WERI-Rb-1 (cell line): ENCODE data around the gene EPAS1.

Experiments used
- DNase-seq: peaks from one replicate; pipeline ENCODE4 v3.0.0-alpha.2; 2020
- H3K27ac ChIP-seq: fragments of 250-450 bp; sonication (Bioruptor Pico); 2 replicates; pipeline ENCODE4 v1.5.1; 2020; ENCODE audit warnings: mild to moderate bottlenecking, moderate library complexity
- H3K27me3 ChIP-seq: fragments of 250-450 bp; sonication (Bioruptor Pico); 2 replicates; pipeline ENCODE4 v1.5.1; 2021; ENCODE audit warnings: mild to moderate bottlenecking, low read depth, moderate library complexity; ENCODE audit not compliant: insufficient read depth, severe bottlenecking
- H3K36me3 ChIP-seq: fragments of 250-450 bp; sonication (Bioruptor Pico); 2 replicates; pipeline ENCODE4 v1.5.1; 2020; ENCODE audit warnings: mild to moderate bottlenecking, moderate library complexity
- H3K4me3 ChIP-seq: 2 replicates; pipeline ENCODE4 v1.5.1; 2011; ENCODE audit warnings: low read depth, mild to moderate bottlenecking, control low read depth, low read length
- H3K9me3 ChIP-seq: fragments of 250-450 bp; sonication (Bioruptor Pico); 2 replicates; pipeline ENCODE4 v1.5.1; 2021; ENCODE audit warnings: mild to moderate bottlenecking, moderate library complexity; ENCODE audit not compliant: severe bottlenecking
- TF ChIP-seq, protein P1 (sequence below): IDR thresholded peaks from 2 replicates; pipeline ENCODE4 v1.5.1; 2011; ENCODE audit warnings: low read depth, mild to moderate bottlenecking, control low read depth, inconsistent platforms, low read length

Gene EPAS1

DNA sequence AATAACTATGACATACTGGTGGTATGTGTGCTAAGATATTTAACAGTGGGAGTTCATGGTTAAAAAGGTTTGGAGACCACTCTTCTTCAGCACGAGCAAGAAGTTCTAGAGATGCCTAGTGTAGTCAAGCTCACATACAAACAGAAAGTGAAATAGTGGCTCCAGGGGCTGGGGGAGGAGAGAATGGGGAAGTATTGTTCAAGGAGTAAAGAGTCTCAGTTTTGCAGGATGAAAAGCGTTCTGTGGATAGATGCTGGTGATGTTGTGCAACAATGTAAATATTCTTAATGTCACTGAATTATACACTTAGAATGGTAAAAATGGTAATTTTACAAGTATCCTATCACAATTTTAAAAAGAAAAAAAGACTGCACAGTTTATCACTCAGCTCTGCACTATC lies 29.0 kb upstream of the EPAS1 start:
- H3K27me3 ChIP-seq = no peaks in the 10 kb centered on the region
- H3K9me3 ChIP-seq = no peaks in the 10 kb centered on the region
- H3K4me3 ChIP-seq = no peak overlapping the region
- H3K36me3 ChIP-seq = no peaks in the 10 kb centered on the region
- TF ChIP-seq, protein P1, sequence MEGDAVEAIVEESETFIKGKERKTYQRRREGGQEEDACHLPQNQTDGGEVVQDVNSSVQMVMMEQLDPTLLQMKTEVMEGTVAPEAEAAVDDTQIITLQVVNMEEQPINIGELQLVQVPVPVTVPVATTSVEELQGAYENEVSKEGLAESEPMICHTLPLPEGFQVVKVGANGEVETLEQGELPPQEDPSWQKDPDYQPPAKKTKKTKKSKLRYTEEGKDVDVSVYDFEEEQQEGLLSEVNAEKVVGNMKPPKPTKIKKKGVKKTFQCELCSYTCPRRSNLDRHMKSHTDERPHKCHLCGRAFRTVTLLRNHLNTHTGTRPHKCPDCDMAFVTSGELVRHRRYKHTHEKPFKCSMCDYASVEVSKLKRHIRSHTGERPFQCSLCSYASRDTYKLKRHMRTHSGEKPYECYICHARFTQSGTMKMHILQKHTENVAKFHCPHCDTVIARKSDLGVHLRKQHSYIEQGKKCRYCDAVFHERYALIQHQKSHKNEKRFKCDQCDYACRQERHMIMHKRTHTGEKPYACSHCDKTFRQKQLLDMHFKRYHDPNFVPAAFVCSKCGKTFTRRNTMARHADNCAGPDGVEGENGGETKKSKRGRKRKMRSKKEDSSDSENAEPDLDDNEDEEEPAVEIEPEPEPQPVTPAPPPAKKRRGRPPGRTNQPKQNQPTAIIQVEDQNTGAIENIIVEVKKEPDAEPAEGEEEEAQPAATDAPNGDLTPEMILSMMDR = no peak
- DNase-seq = no peak
- H3K27ac ChIP-seq = no peak overlapping the region

DNA sequence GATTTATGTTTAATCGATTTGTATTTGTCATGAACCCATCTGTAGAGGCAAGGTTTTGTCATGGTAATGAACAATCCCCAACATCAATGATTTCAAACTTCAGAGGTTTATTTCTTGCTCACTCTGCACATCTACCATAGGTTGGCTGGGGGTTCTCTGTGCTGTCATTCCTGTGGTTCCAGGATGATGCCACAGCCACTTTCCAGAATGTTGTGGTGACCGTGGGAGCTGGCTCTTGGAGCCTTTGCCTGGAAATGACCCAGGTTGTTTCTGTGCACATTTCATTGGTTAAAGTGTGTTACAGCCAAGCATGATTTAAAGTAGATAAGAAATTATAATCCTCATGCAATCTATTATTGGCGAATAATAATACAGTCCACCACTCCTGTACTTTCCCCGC lies 28.2 kb upstream of the EPAS1 start:
- Histone ChIP-seq H3K4me3 (no peak overlapping the region), H3K9me3 (no peaks in the 10 kb centered on the region), H3K27ac (no peak overlapping the region), H3K36me3 (no peaks in the 10 kb centered on the region), H3K27me3 (no peaks in the 10 kb centered on the region)
- TF ChIP-seq, protein P1 = no peak
- no peak for DNase-seq

DNA sequence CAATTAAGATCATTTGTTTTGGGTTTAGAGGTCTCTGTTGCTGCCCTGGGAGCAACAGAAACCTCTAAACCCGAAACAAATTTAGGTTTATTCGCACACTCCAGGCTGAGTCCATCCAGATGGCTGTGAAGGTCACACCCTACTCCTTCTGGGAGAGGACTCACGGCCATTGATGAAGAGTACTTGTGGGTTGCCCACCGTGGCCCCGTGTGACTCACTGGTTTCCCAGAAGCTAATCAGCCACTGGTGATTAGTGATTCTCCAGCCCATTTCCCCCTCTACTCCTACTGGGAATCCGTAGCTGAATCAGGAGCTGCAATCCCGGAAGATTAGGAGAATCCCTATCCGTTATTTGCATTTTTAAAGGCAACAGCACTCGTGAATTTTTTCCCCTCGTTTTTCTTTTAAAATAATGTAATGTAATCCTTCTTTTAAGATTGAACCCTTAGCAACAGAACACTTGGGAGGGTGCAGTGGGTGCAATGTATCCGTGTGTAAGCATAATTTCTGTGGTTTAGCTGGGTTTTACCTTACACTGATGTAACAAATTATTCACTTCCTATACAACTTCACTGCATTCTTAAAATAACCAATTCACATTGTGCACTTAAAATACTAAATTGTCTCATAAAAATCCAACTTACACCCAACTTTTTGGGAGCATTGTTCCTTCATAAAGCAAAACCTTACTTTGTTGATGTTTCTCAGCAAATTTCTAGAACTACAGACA lies 27.5 kb upstream of the EPAS1 start:
- no peaks in the 10 kb centered on the region for H3K27me3 ChIP-seq
- DNase-seq = no peak
- no peaks in the 10 kb centered on the region for H3K36me3 ChIP-seq
- H3K4me3 ChIP-seq = no peak overlapping the region
- H3K9me3 ChIP-seq = no peaks in the 10 kb centered on the region
- no peak overlapping the region for H3K27ac ChIP-seq
- TF ChIP-seq, protein P1 = no peak

DNA sequence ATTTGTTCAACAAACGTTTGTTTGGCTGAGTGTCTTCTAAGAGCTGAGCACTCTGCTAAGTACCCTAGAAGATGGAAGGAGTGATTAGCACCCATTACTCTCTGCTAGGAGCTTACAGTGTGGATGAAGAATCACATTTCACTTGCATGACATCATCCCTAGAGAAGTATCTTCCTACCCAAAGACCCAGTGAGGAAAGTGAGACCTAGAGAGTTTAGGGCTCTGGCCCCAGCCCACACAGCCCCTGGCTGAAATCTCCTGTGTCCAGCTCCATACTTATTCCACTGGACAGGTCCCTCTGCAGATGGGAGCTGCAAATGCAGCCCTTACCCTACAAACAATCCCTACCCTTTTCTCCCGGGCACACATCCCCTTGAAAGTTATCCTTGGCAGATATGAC lies 26.8 kb upstream of the EPAS1 start:
- DNase-seq = no peak
- Histone ChIP-seq H3K27me3 (no peaks in the 10 kb centered on the region), H3K4me3 (no peak overlapping the region), H3K9me3 (no peaks in the 10 kb centered on the region), H3K27ac (no peak overlapping the region), H3K36me3 (no peaks in the 10 kb centered on the region)
- TF ChIP-seq, protein P1 = no peak

DNA sequence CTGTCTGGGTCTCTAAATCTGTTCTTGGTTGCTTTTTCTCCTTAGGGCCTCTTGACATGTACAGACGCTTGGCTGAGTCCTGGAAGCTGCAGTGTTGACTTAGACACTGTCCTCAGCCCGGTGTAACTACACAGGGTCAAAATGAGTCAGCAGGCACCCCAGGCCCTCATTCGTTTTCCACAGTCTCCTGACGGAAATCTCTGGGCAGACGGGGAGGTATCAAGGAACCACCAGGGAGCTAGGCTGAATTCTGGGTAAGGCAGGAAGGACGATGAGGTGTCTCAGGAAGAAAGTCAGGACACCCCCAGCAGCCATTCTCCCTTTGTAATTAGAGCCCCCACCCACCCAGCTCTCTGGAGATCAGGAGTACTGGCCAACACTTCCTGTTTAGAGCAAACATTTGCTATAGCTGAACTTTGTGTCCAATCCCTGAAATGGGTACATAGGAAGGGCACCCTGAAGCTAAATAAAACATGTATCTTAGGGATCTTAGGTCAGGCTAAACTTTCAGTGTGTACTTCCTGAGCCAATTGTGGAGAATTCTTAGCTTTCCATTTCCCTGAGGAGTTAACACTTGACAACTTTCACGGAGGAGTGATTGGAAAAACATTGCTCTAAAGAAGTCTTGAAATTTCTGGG lies 23.9 kb upstream of the EPAS1 start:
- DNase-seq = no peak
- TF ChIP-seq, protein P1 = no peak
- no peak overlapping the region for H3K27ac ChIP-seq
- H3K4me3 ChIP-seq = no peak overlapping the region
- H3K9me3 ChIP-seq = no peaks in the 10 kb centered on the region
- no peaks in the 10 kb centered on the region for H3K36me3 ChIP-seq
- no peaks in the 10 kb centered on the region for H3K27me3 ChIP-seq

DNA sequence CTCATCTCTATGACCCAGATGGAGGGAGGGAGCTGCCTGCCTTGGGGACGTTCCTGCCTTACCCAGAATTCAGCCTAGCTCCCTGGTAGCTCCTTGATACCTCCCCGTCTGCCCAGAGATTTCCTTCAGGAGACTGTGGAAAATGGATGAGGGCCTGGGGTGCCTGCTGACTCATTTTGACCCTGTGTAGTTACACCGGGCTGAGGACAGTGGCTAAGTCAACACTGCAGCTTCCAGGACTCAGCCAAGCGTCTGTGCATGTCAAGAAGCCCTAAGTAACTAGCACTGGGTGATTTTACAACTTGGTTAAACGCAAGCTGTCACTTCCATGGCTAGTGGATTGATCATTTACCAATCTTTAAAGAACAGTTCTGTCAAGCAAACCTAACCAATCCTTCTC lies 23.3 kb upstream of the EPAS1 start:
- no peaks in the 10 kb centered on the region for H3K9me3 ChIP-seq
- TF ChIP-seq, protein P1 = no peak
- no peaks in the 10 kb centered on the region for H3K36me3 ChIP-seq
- H3K4me3 ChIP-seq = no peak overlapping the region
- H3K27ac ChIP-seq = no peak overlapping the region
- H3K27me3 ChIP-seq = no peaks in the 10 kb centered on the region
- no peak for DNase-seq
